AG09319 (cell line): ENCODE results near the gene HLA-DRA.
"Not testable (repeated sequence)": the region's sequence is repeated elsewhere in the genome, so short reads cannot be mapped to it uniquely, and the experiment has no call there.

Experiments
- DNase-seq: peaks from one replicate; pipeline ENCODE4 v3.0.0-alpha.2; 2010; ENCODE audit warnings: low read depth; ENCODE audit errors: extremely low read depth
- TF ChIP-seq, protein P1 (sequence below): IDR thresholded peaks from 2 replicates; pipeline ENCODE4 v1.5.1; 2011; ENCODE audit warnings: low read depth, mild to moderate bottlenecking, inconsistent platforms, low read length, moderate library complexity

The HLA-DRA gene

DNA sequence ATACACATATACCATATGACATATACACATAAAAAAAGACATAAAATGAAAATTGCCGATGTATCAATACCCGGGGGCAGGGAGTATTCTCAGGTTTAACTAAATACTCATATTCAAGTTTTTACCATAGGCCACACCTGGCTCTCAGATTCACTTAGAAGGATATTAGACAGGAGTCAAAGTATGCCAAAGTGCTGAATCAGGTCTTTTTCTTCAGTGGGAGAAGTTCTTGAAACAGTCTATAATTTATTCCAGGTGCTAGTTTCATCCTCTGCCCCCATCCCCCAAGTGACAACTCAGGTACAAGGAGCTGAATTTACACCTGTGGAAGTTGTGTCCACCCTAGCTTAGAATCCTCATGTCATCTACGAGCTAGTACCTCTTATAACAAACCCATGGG is 8.5 kb upstream of the HLA-DRA start:
- TF ChIP-seq, protein P1, sequence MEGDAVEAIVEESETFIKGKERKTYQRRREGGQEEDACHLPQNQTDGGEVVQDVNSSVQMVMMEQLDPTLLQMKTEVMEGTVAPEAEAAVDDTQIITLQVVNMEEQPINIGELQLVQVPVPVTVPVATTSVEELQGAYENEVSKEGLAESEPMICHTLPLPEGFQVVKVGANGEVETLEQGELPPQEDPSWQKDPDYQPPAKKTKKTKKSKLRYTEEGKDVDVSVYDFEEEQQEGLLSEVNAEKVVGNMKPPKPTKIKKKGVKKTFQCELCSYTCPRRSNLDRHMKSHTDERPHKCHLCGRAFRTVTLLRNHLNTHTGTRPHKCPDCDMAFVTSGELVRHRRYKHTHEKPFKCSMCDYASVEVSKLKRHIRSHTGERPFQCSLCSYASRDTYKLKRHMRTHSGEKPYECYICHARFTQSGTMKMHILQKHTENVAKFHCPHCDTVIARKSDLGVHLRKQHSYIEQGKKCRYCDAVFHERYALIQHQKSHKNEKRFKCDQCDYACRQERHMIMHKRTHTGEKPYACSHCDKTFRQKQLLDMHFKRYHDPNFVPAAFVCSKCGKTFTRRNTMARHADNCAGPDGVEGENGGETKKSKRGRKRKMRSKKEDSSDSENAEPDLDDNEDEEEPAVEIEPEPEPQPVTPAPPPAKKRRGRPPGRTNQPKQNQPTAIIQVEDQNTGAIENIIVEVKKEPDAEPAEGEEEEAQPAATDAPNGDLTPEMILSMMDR, result no peak
- no peak for DNase-seq

DNA sequence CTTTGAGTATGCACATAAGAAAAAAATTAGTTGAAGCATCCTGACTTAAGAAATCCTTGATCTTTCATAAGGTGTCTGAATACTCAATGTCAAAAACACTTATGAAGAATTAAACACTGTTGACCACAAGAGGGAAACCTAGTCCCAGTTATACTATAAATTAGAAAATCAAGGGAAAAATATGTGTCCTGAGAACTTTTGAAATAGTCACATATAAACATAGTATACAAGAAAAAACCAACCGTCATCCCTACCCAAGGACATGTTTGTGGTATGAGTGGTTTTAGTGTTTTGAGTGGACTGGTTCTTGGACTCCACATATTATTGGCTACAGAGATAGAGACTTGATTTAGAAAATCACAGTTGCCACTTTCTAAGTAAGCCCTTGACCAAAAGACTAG is 7.6 kb upstream of the HLA-DRA start:
- TF ChIP-seq, protein P1, result peak; percentile 18
- DNase-seq, result no peak

DNA sequence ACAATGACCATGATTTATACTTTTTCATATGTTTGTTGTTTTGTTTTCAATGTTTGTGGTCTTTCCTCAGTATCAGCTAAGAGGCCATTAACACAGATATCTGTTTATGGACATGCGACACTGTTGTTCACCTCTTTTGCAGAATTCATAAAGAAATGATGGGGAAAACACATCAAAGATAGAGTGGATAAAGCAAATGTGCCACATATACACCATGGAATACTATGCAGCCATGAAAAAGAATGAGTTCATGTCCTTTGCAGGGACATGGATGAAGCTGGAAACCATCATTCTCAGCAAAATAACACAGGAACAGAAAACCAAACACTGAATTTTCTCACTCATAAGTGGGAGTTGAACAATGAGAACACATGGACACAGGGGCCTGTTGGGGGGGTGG is 5.7 kb upstream of the HLA-DRA start:
- DNase-seq, result not testable (repeated sequence)

DNA sequence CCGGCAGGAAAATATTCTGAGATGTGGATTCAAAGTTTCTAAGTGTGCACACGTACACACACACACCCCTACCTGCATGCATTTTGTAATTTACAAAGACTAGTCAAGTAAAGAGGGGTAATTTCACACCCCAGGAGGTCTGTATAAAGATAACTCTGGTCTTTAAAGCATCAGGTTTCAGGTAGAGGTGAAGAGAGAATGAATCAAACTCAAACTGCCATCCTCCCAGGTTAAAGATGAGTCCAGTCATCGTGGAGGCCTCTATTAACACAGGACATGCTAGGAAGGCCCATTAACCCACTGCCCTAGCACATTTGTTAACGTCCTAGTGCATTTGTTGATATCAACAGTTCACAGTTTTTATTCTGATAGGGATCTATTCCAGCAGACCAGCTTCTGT is 3.5 kb upstream of the HLA-DRA start:
- TF ChIP-seq, protein P1, result no peak
- DNase-seq, result no peak

DNA sequence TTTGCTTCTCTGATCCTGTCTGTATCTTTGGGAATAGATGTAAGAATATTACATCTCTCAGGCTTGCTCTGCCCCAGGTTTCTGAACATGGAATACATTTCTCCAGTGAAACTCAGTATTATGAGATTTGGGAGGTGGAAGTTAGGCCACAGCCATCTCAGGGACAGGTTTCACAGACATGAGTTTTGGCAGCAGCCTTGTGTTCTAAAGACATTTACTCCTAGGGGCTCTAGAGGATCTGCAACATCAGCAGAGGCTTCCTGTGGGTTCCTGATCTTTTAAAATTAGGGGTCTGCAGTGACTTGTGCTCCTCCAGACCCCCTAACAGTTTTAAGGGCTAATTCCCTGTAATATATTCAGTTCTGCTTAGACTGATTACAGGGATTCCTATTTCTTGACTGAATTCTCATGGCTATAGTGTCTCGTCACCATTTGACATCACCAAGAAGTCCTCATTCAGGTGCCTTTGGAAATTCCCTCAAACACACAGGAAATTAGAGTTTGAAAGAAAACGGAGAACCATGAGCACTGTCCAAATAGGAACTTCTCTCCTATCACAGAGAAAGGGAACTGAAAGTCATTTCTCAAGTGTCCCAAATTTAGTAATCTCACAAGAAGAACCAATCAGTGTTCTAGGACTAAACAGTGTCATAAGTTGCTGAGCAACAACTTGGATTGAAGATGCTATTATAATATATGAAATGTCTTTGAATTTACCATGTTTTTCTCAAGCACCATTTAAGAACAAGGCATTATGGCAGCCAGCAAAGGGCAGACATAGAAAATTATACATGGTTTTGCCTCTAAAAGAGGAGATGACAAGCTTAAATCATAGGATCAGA is 2.5 kb upstream of the HLA-DRA start:
- no peak for DNase-seq
- TF ChIP-seq, protein P1, result no peak

DNA sequence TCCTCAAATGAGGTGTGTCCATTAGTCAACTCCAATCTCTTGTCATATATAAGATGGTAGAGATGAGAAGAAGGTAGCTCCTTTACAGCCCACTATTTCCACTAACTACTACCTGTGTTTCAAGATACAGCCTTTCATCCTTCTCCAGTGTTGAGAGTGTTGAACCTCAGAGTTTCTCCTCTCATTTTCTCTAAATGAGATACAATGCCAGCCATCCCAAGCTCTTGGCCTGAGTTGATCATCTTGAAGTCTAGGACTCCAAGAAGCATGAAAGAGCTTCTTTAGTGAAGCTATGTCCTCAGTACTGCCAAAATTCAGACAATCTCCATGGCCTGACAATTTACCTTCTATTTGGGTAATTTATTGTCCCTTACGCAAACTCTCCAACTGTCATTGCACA is 548 bp upstream of the HLA-DRA start:
- TF ChIP-seq, protein P1, result no peak
- DNase-seq, result no peak

DNA sequence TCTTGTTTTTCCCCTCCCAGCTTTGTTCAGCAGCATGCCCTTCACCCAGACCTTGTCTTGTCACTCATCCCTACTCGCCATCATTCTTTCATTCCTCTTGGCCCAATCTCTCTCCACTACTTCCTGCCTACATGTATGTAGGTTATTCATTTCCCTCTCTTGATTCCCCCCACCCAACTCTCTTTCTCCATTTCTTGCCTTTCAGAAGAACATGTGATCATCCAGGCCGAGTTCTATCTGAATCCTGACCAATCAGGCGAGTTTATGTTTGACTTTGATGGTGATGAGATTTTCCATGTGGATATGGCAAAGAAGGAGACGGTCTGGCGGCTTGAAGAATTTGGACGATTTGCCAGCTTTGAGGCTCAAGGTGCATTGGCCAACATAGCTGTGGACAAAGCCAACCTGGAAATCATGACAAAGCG is 2.6 kb downstream of the HLA-DRA start:
- no peak for DNase-seq
- TF ChIP-seq, protein P1, result no peak
